CD14-positive monocyte (primary cell): ENCODE measurements around the gene TAF1A. TPM values are rescaled to one million over a fixed set of nuclear protein-coding genes. Genes with fewer than 3 reads are reported as not detected.

Experiments
- DNase-seq, 3 donors: peaks; one replicate each; pipeline ENCODE4 v3.0.0-alpha.2; 2011 to 2022
- H2AFZ ChIP-seq: 2 replicates; pipeline ENCODE4 v1.6.0; 2012; ENCODE audit warnings: mild to moderate bottlenecking, low read depth, low read length, inconsistent platforms; ENCODE audit not compliant: insufficient read depth, poor library complexity, severe bottlenecking
- H3K27ac ChIP-seq, 2 donors: 1 replicate in 1 of 2; 2 replicates in 1 of 2; pipeline ENCODE4 v1.5.1; 2012 to 2013; ENCODE audit warnings: low read length in 2 of 2, control low read depth in 1 of 2, inconsistent platforms in 1 of 2, low read depth in 1 of 2, mild to moderate bottlenecking in 1 of 2
- H3K27me3 ChIP-seq, 2 donors: one replicate each; pipeline versions ENCODE4 v1.6.0 to v1.6.1; 2011 to 2013; ENCODE audit warnings: low read length in 2 of 2; ENCODE audit not compliant: control insufficient read depth in 2 of 2, insufficient read depth in 2 of 2
- H3K36me3 ChIP-seq, 2 donors: replicated peaks in 1 of 2; 1 replicate in 1 of 2; 2 replicates in 1 of 2; pipeline versions ENCODE4 v1.5.1 to v1.6.1; 2012 to 2013; ENCODE audit warnings: low read length in 2 of 2, control low read depth in 1 of 2, inconsistent platforms in 1 of 2, mild to moderate bottlenecking in 1 of 2; ENCODE audit not compliant: insufficient read depth in 2 of 2, control insufficient read depth in 1 of 2
- H3K4me1 ChIP-seq, 2 donors: 1 replicate in 1 of 2; 2 replicates in 1 of 2; pipeline versions ENCODE4 v1.5.1 to v1.6.1; 2012 to 2013; ENCODE audit warnings: low read length in 2 of 2, control low read depth in 1 of 2, inconsistent platforms in 1 of 2, mild to moderate bottlenecking in 1 of 2, moderate library complexity in 1 of 2; ENCODE audit not compliant: insufficient read depth in 2 of 2, control insufficient read depth in 1 of 2
- H3K4me2 ChIP-seq: replicated peaks from 2 replicates; pipeline ENCODE3; 2012; ENCODE audit warnings: low read length, moderate library complexity, mild to moderate bottlenecking; ENCODE audit not compliant: poor library complexity, severe bottlenecking; ENCODE audit errors: extremely low read depth
- H3K4me3 ChIP-seq, 3 experiments: fragments of 200-600 bp in 1 of 3; sonication (generic) in 1 of 3; replicated peaks in 1 of 3; 1 replicate in 2 of 3; 2 replicates in 1 of 3; pipeline ENCODE4 v1.5.1; 2011 to 2013; ENCODE audit warnings: low read length in 3 of 3, mild to moderate bottlenecking in 3 of 3, control low read depth in 2 of 3, low read depth in 2 of 3, inconsistent platforms in 1 of 3, moderate library complexity in 1 of 3
- H3K79me2 ChIP-seq: 2 replicates; pipeline ENCODE4 v1.6.0; 2012; ENCODE audit warnings: mild to moderate bottlenecking, control low read depth, inconsistent platforms, low read length, moderate library complexity; ENCODE audit not compliant: insufficient read depth
- H3K9ac ChIP-seq: 2 replicates; pipeline ENCODE4 v1.6.0; 2017; ENCODE audit warnings: low read length, mild to moderate bottlenecking; ENCODE audit not compliant: insufficient read depth, poor library complexity, severe bottlenecking
- H3K9me3 ChIP-seq, 2 donors: replicated peaks in 1 of 2; 1 replicate in 1 of 2; 2 replicates in 1 of 2; pipeline versions ENCODE4 v1.5.1 to v1.6.1; 2012 to 2013; ENCODE audit warnings: low read length in 2 of 2, control low read depth in 1 of 2; ENCODE audit not compliant: control insufficient read depth in 1 of 2, insufficient read depth in 1 of 2
- H4K20me1 ChIP-seq: 2 replicates; pipeline ENCODE4 v1.6.0; 2012; ENCODE audit warnings: mild to moderate bottlenecking, low read length, control low read depth, moderate library complexity; ENCODE audit not compliant: insufficient read depth
- H3K27ac Mint-ChIP-seq, 7 donors: one replicate each; pipeline ENCODE4 v1.8.0; 2020; ENCODE audit warnings: mild to moderate bottlenecking in 7 of 7, mixed read lengths in 7 of 7, moderate library complexity in 6 of 7, inconsistent platforms in 2 of 7
- H3K27me3 Mint-ChIP-seq, 3 donors: one replicate each; pipeline ENCODE4 v1.8.0; 2021 to 2022; ENCODE audit warnings: low read depth in 3 of 3, mild to moderate bottlenecking in 3 of 3, mixed read lengths in 3 of 3, moderate library complexity in 3 of 3, inconsistent platforms in 1 of 3
- H3K36me3 Mint-ChIP-seq, 2 donors: one replicate each; pipeline ENCODE4 v1.8.0; 2020; ENCODE audit warnings: mixed read lengths in 2 of 2, inconsistent platforms in 1 of 2, mild to moderate bottlenecking in 1 of 2
- H3K4me1 Mint-ChIP-seq: one replicate; pipeline ENCODE4 v1.8.0; 2020; ENCODE audit warnings: mild to moderate bottlenecking, mixed read lengths
- H3K4me3 Mint-ChIP-seq, 2 donors: one replicate each; pipeline ENCODE4 v1.8.0; 2020; ENCODE audit warnings: mild to moderate bottlenecking in 2 of 2, mixed read lengths in 2 of 2, moderate library complexity in 1 of 2
- H3K9me3 Mint-ChIP-seq, 7 donors: one replicate each; pipeline ENCODE4 v1.8.0; 2020 to 2022; ENCODE audit warnings: mixed read lengths in 7 of 7, mild to moderate bottlenecking in 6 of 7, moderate library complexity in 6 of 7, inconsistent platforms in 2 of 7
- WGBS: methylation state at CpG from one replicate; pipeline ENCODE4 v1.1.5; 2013; ENCODE audit warnings: missing lambda C conversion rate; ENCODE audit not compliant: insufficient coverage; 5-methylcytosine and 5-hydroxymethylcytosine counted together
- intact Hi-C, 2 donors: fragments of 100-400 bp; cut with micrococcal nuclease; formaldehyde crosslinking; loops; one replicate each; pipeline versions ENCODE4 v1.15.0 to v1.15.1; 2023
- polyA plus RNA-seq, 3 donors: library from polyadenylated mRNA; depleted of rRNA in 1 of 3; unstranded in 2 of 3; stranded (reverse) in 1 of 3; fragments of 300-500 nt in 2 of 3; fragments of >200 nt in 1 of 3; fragmentation: Illumina TruSeq in 2 of 3; gene quantifications; 1 replicate in 2 of 3; 2 replicates in 1 of 3; pipeline ENCODE4 v1.2.3, GENCODE V29; 2012 to 2021
- TF ChIP-seq, protein P1 (sequence below): fragments of 200-600 bp; IDR thresholded peaks from one replicate; pipeline ENCODE4 v1.8.0; 2022; ENCODE audit warnings: antibody characterized with exemption, mild to moderate bottlenecking

The TAF1A gene
- polyA plus RNA-seq, 3 donors: 1.3 to 5.1 (median 2.5) TPM

DNA sequence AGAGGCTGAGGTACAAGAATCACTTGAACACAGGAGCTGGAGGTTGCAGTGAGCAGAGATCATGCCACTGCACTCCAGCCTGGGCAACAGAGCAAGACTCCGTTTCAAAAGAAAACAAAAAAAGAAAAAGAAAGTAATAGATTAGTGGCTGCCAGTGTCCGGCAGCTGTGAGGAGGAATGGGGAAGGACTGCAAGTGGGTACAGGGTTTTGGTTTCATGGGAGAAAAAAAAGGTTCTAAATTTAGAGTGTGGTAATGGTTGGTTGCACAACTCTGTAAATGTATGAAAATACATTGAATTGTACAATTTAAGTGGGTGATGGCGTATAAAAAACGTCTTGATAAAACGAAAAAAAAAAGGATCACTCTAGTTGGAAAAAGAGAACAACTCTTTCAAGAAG is 6.7 kb downstream of the TAF1A start:
- no peaks in the 10 kb centered on the region for H4K20me1 ChIP-seq
- DNase-seq: peak; percentile 40 to 52 (median 51)
- H3K27me3 ChIP-seq: no peaks in the 10 kb centered on the region
- peak overlapping the region; percentile 51 for H3K9ac ChIP-seq
- H3K27ac ChIP-seq: peak overlapping the region; percentile 77 to 83
- peaks cover 36% of the 10 kb centered on the region for H3K79me2 ChIP-seq
- H3K36me3 ChIP-seq: peaks cover 9 to 34% of the 10 kb centered on the region in 2 donors
- H3K4me2 ChIP-seq: peak overlapping the region; percentile 73
- Mint-ChIP-seq H3K36me3 (peaks cover 29 to 38% of the 10 kb centered on the region in 2 donors), H3K4me1 (peaks cover 27% of the 10 kb centered on the region), H3K27ac (peak overlapping the region; percentile 86 to 95 (median 91)), H3K4me3 (peak overlapping the region; percentile 81 to 95), H3K9me3 (no peaks in the 10 kb centered on the region), H3K27me3 (no peaks in the 10 kb centered on the region)
- H3K9me3 ChIP-seq: no peaks in the 10 kb centered on the region
- H2AFZ ChIP-seq: peak overlapping the region; percentile 73
- peaks cover 17 to 20% of the 10 kb centered on the region in 2 donors for H3K4me1 ChIP-seq
- WGBS: 4% methylated on average over 5 of the region's 5 CpGs
- H3K4me3 ChIP-seq: peak overlapping the region; percentile 42 to 76 (median 72)
- intact Hi-C loops: no loop called here
- TF ChIP-seq, protein P1, sequence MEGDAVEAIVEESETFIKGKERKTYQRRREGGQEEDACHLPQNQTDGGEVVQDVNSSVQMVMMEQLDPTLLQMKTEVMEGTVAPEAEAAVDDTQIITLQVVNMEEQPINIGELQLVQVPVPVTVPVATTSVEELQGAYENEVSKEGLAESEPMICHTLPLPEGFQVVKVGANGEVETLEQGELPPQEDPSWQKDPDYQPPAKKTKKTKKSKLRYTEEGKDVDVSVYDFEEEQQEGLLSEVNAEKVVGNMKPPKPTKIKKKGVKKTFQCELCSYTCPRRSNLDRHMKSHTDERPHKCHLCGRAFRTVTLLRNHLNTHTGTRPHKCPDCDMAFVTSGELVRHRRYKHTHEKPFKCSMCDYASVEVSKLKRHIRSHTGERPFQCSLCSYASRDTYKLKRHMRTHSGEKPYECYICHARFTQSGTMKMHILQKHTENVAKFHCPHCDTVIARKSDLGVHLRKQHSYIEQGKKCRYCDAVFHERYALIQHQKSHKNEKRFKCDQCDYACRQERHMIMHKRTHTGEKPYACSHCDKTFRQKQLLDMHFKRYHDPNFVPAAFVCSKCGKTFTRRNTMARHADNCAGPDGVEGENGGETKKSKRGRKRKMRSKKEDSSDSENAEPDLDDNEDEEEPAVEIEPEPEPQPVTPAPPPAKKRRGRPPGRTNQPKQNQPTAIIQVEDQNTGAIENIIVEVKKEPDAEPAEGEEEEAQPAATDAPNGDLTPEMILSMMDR: no peak

DNA sequence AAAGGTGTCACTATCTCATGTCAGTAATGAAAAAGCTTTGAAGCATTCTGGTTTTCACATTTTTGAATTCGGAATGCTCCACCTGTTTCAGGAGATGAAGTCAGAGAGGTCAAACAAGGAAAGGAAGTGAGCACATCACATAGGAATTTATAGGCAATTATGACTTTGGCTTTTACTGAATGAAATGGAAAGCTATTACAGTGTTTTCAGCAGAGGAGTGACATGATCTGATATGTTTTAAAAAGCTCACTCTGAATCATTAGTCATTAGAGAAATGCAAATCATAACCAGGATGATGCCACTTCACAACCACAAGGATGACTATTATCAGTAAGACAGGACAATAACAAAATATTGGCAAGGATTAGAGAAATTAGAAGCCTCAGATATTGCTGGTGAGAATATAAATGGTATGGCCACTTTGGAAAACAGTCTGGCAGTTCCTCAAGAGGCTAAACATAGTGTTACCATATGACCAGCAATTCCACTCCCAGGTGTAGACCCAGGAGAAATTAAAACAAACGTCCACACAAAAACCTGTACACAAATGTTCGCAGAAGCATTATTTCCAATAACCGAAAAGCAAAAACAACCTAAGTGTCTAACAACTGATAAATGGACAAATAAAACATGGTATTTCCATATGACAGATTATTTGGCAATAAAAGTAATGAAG is 7.5 kb downstream of the TAF1A start:
- Mint-ChIP-seq H3K27me3 (no peaks in the 10 kb centered on the region), H3K36me3 (peaks cover 33 to 36% of the 10 kb centered on the region in 2 donors), H3K27ac (peak overlapping the region in 4 of 7 donors; percentile 86 to 94 (median 90)), H3K9me3 (no peaks in the 10 kb centered on the region), H3K4me1 (peaks cover 27% of the 10 kb centered on the region), H3K4me3 (peak overlapping the region in 1 of 2 donors; percentile 95)
- no peaks in the 10 kb centered on the region for H3K27me3 ChIP-seq
- TF ChIP-seq, protein P1: no peak
- H3K9me3 ChIP-seq: no peaks in the 10 kb centered on the region
- no peaks in the 10 kb centered on the region for H4K20me1 ChIP-seq
- H3K79me2 ChIP-seq: peaks cover 32% of the 10 kb centered on the region
- 67% methylated on average over 1 of the region's 4 CpGs for WGBS
- H3K27ac ChIP-seq: peak overlapping the region; percentile 77 to 83
- no peak for DNase-seq
- peaks cover 8 to 39% of the 10 kb centered on the region in 2 donors for H3K36me3 ChIP-seq
- H3K4me2 ChIP-seq: peak overlapping the region; percentile 73
- intact Hi-C loops: no loop called here
- peak overlapping the region; percentile 73 for H2AFZ ChIP-seq
- peaks cover 17 to 20% of the 10 kb centered on the region in 2 donors for H3K4me1 ChIP-seq
- peak overlapping the region; percentile 51 for H3K9ac ChIP-seq
- H3K4me3 ChIP-seq: peak overlapping the region in 1 of 3 experiments; percentile 72
